CD4-positive, alpha-beta T cell treated with Interleukin-2 at 100 ng/mL for 4 hours (primary cell): Measurements from ENCODE around the gene TCF4.

ENCODE experiments used
- DNase-seq: peaks from one replicate; pipeline ENCODE4 v3.0.0-alpha.2; 2020; ENCODE audit warnings: low spot score

The TCF4 gene

DNA sequence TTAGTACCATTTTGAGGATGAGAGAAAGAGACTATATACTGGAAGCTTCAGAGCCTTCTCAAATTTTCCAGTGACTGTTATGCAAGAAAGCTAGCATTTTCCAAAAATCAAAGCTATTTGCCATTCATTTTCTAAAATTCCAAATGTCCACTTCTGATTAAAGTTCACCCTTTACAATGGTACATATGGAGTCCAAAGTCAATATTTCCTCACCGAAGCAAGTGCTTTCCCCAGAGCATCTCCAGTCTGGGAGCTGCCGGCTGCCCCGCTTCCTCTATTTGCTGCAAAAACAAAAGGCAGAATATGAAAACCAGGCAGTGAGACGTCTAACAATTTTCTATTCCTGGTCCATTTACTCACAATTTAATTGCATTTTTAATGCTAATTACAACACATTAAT is 326.7 kb downstream of the TCF4 start:
- DNase-seq, result no peak

DNA sequence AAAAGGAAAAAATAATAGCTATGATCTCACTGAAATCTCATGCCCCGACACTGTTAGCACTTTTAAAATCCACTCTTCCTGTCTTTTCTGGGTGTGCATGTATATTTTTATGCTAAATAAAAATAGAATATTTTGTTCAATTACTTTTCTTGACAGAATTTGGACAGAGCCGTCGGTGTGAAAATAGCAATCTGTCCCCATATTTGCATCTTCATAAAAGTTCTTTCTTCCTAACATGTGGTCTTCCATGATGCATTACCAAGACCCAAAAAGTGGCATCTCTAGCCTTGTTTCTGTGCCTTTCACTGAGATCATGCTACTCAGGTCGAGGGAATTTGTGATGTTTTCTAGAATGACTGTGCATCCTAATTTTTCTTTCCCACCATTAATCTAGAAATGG is 329.9 kb downstream of the TCF4 start:
- DNase-seq, result no peak

DNA sequence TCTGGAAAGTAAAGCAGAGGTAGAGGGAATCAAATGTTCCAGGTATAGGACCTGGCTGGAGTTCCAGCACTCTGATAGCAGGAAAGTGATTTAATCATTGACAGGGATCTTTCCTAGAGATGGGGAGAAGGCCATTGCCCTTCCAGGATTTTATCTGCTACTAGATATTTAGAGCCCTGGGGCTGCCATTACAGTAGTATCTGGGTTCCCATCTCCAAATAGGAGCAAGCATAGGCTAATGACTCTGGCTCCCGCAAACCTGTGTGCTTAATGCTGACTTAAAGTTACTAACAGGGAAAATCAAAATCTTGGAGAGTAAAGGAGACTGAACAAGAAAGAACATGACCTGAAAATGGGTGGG is 331.1 kb downstream of the TCF4 start:
- DNase-seq, result no peak

DNA sequence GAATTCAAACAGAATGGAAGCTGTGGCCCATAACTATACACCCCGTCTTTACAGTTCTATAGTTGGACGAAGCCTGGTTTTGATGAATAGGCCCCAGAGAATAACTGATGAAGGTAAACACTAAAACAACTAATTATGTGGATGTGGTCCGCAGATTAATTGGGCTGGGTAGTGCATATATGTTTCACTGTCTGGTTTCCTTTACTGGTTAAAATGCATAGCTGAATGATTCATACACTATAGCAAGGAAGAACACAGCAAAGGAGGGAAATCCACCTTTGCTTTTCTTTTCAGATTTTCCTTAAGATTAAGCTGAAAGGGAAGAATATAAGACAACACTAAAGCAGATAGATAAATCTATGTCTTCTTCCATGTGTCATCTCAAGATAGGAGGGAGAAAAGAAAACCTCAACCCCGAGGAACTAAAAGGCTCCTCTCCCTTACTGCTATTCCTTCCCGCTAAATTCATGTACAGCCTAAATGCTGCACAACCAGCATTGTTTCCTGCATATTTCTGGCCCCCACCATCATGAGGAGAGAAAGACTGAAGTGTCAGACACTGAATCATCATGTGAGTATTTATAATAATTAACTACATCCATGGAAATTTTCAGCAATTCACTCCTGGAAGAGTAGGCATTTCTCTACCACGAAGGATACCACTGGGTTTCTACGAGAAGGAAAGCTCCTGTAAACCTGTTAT is 331.6 kb downstream of the TCF4 start:
- DNase-seq, result no peak

DNA sequence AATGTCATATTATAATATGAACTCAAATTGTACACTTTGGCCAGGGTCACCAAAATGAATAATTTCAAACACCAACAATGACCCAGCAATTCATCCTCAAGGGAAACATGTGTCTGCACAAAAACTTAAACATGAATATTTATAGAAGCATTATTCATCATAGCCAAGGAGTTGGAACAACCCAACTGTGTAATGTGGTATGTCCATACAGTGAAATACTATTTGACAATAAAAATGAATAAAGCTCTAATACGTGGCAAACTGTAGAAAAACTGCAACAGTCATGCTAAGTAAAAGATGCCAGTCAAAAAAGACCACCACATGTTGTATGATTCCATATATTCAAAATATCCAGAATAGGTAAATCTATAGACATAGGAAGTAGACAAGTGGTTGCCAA is 334.2 kb downstream of the TCF4 start:
- no peak for DNase-seq

DNA sequence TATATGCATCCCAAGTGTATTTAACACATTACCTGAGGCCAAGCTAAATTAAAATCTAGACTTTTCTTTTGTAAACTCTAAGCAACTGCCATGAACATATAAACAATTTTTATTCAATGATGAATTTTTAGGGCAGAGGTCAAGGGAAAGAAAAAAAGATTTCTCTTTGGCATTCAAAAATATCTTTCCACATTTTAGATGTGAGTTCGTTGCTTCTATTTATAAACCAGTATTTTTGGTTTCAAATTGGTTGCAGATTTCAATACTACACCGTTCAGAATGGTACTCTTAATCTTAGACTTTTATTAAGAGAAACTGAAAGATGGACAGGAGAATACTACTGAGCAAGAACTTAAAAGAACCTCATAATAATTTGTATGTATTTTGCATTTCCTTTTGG is 335.1 kb downstream of the TCF4 start:
- no peak for DNase-seq

DNA sequence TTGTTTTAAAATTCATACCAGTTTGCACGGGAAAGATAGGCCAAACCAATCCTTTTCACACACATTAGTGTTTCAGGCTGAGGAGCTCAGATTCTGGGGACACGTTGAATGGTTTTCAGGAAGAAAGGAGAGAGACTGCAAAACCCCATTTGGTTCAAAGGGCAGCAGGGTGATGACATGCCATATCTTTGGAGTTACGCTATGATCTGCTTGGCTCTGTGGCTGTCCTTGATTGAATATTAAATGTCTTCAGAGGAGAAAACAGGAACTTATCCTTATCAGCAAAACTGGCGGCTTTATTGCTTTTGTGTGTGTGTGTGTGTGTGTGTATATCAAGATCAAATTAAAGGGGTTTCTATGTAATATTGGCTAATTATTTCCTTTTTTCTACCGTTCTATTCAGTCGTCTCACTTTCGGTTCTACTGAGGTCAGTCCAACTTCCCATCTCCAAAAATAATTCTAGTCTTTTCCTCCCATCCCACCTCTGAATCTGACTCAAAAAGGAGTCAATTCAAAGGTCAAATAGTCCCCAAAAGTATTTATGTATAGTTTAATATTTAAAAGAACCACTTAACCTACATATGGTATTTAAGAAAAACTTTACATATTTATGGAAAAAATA is 335.8 kb downstream of the TCF4 start:
- no peak for DNase-seq

DNA sequence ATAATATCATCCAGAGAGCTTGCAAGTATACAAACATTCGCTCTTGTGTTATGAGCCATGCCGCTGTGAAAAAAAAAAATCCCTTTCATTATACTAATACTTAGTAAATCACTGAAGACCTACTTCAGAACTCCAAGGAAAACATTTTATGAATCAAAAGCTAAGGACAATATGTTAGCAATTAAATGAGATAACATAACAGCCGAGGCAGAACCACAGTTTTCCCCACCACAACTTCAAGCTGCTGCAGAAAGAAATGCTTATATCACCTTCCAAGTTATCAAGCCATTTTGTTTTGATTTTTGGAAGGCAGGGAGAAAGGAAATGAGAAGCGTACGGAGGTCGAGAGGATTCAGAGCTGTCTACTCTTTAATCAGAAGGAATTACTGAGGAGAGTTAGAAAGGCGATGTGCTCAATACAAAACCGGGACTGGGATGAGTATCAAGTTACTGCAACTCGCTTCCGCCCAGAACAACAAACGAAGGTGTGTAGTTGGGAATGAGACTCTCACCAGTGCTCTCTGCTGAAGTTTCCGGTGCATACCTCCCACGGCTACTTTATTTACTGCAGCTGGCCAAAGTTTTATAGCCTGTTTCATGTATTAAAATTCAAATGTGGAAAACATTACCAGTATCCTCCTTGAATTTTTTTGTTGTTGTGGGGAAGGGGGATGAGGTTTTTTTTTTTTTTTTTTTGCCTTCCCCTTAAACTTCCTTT is 336.6 kb downstream of the TCF4 start:
- DNase-seq, result no peak

DNA sequence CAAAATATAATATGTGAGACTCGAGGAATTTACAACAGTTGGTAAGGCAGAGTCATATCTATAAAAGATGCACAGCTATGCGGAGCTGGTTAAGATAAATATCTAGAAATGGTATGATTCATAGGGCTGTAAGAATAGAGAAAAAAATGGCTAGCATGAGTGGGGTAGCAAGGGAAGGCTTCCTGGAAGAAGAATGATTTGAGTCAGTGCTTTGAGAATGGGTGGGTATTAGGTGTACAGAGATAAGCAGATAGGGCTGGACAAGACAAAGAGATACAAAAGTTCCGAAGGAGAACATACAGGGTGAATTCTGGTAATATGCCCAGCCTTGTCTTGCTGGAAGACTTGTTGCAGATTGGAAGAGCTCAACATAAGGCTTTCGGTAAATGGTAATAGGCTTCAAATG is 337.2 kb downstream of the TCF4 start:
- DNase-seq, result no peak

DNA sequence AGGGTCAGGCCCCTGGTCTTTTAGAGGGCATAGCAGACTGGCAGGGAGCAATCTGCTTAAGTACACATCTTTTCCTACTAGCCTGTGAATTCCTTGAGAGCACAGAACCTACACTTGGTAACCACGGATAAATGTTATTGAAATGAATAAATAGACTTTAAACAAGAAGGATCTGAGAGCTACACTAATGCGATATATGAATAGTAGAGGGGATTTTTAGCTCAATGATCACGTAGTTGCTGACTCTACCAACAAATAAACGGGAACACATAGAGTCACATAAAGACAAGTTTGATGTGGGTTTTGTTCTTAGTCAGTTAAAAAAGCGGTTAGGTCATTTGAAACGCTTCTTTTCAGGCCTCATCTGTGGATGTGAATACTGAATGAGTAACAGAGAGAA is 338.4 kb downstream of the TCF4 start:
- DNase-seq, result no peak

DNA sequence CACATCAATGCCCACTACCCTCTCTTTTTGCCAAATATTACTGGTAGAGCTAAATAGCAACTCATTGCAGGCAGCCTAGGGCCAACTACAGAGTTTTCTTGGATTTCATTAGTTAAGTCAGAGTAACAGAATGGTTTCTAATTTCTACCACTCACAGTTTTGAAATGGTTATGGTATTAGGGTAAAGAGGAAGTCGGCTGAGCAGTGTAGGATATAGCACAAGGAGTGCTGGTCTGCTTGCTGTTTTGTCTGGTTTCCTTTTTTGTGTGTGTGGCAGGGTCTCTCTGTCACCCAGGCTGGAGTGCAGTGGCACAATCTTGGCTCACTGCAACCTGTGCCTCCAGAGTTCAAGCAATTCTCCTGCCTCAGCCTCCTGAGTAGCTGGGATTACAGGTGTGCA is 339.5 kb downstream of the TCF4 start:
- DNase-seq, result no peak

DNA sequence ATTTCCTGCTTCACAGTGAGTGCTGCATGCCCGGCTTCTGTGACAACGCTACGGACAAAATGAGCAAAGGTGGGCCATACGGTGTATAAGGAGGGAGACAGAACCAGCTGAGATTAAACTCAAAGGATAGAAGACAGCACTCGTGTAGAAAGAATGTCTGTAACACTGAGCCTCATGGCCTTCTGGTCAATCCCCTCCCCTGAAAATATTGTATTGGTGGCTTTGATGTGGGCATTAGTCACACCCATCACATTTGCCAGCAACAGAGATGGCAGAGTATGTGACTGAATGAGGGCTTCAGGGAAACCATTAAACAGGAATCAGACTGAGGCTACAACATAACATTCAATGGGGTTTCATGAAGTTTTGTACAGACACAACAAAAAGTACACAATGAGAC is 341.0 kb downstream of the TCF4 start:
- DNase-seq, result no peak

DNA sequence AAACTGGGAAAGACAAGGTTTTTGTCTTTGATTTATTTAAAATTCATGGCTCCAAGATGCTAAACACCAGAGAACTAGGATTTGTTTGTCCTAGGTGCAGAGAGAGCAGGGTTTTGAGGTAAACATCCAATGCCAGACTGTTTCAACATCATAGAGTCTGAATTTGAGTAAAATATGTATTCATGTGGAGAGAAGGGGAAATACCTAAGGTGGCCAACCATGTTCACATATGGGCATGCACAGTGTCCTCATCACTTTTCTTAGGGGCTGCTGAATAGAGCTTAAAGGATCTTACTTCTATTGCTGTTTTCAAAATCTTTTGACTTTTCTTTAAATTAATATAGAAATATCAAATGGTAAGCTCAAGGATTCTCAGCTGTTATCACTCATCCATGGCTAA is 341.7 kb downstream of the TCF4 start:
- no peak for DNase-seq

DNA sequence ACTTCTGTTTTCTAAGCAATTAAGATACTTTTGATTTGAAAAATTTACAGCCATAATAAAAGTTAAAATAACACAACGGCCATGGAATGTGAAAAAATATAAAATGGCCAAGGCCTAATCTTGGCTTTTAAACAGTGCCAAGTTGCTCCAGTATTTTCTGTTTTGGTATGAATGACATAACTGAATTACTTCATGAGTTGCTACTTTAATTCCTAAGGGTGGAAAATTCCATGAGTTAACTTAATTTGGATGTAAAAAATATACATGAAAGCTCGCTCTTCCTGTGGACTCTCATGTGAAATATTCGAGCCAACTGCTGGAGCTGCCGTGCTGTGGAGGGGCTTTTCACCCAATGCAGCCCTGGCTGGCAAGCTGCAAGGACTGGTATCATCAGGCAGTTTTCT is 342.8 kb downstream of the TCF4 start:
- DNase-seq, result no peak

DNA sequence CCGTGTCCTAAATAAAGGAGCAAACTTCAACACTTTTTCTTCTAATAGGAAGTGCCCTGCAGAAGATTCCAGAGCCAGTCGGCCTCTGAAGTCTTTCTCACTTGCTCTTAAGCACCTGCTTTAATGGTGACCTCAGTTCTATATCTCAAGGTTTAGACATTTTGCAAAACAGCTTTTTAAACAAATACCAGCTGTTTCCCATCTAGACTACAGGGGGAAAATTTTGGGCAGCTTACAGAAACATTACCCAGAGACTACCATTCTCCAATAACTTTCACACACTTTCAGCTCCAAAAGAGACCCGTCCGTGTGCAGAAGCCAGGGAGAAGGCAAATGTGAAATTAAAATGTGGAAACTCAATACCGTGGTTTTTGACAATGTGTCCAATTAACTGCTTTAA is 343.4 kb downstream of the TCF4 start:
- no peak for DNase-seq

DNA sequence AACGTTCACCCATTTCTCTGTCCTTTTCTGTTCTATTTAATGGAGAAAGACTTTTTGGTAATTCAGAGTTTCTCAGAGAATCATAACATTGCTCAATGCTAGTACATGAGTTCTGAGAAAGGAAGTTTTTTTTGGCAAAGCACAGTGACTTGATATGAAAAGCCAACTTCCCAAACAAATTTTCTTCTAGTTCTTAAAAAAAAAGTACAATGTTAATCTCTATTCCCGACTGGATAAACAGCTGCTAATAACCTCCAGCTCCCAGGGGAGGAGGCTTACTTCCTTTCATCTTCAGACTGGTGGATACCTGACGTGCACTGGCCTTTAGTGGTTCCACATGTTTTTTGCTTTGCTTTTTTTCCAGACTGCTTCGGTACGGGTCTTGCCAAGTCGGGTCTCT is 344.1 kb downstream of the TCF4 start:
- DNase-seq, result no peak

DNA sequence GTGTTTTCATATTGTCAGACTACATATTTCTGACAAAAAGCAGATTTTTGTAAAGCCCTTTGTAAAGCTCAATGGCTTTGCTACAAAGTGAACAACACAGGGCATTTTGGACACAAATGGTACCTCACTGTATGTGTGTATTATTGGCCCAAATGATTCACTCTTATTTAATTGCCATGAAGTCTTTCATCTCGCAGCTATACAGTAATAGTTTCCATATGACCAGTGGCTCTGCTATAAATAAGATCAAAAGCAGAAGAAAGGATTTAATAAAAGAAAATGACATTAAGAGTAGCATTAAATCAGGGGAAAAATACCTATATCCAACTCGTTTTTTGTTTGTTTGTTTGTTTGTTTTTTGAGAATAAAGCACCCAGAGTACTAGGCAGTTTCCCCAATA is 344.7 kb downstream of the TCF4 start:
- no peak for DNase-seq

DNA sequence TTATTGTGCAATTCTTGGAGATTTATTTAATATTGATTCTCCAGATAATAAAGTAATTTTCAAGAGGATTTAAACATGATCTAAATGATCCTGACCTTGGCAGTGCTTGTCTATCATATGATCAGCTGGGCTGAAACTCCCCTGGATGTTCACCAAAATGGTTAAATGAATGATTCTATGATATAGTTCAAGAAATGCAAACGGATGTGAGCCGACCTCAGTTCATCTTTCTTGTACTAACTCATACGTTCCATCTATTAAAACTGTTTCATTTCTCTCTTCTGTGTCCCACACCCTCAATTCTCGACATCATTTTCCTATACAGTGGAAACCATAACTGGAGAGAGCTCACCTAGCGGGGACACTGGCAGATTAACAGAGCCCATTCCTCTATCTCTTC is 347.0 kb downstream of the TCF4 start:
- DNase-seq, result no peak

DNA sequence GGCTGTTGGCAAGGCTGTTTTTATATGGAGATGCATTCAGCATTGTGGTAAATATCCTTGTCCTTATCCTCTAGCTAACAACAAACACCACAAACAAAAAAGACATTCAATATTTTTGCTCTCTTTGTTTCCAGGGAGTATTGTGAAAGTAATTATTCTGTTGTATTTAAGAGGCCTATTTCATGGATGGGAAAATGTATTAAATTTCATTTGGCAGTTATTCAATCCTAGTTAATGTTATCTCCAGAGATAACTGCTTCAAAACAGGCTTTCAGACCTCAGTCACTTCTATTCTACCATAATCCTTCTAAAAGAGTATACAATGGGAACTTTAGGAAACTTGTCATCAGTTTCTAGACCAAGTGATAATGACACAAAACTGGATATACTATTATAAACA is 348.3 kb downstream of the TCF4 start:
- DNase-seq, result no peak

DNA sequence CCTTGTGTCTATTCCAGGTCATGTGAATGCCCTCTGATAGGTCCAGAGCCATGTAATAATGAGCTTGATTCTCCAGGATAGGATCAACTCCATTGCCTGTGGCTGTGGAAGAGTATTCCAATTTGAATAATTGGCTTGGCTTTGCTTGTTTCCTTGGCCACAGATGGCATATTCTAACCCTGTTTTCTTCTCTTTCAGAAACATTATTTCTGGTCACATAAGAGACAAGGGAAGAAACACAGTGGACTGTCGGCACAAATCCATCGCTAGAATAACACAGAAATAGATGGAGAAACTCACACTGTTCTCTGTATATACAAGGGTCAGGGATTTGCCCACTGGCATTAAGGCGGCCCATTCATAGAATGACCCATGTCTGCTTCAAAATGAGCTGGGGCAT is 350.3 kb downstream of the TCF4 start:
- DNase-seq, result no peak

DNA sequence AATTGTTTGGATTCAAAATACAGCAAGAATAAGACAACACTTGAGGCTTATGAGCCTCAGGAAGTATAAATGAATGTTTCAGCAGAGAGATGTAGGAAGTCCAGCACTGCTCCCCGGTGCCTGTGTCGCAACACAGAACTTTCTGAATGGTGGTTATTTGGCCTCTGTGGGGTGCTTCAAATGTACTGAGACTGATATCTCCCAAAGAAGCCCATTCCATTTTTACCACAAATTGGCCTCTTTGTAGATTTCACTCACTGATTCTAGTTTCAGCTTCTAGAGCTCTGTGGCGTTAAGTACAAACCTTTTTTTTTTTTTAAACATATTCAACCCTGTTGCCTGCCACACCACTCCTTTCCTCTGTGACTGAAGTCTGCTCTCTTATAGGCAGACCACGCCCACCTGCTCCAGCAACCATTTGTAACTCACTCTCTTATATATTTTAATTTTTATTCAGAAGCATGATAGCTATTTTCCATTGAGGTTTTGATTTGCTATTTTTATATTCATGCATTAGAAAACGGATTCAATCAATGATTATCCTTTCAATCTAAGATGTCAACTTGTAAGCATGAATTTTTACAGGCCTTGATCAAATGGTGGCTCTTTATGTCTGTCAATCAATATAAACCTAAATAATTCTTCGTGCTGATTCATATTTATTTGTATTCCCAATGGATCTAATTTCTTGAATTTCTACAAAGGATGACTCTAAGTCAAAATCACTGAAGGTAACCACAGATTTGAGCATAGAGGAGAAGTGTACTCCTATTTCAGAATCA is 351.7 kb downstream of the TCF4 start:
- DNase-seq, result no peak

DNA sequence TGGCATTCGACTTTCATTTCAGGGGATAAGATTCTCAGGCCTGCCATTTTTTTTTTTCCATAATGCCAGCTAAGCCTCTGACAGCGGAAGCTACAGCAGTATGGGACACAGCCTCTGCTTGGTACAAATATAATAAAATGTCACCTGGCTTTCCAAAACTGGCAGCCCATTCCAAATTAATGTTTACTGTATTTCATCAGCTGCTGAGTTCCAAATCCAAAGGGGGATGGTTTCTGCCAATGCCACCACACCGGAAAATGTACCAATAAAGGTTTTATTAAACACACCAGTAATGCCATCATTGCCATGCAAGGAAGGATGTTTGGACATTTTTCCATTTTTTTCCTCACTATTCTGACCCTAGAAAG is 352.9 kb downstream of the TCF4 start:
- no peak for DNase-seq
